ENCODE results near the gene VPS52.
A peak's percentile ranks its signal among the peaks of the same experiment; 100 is the strongest.

The VPS52 gene, protein sequence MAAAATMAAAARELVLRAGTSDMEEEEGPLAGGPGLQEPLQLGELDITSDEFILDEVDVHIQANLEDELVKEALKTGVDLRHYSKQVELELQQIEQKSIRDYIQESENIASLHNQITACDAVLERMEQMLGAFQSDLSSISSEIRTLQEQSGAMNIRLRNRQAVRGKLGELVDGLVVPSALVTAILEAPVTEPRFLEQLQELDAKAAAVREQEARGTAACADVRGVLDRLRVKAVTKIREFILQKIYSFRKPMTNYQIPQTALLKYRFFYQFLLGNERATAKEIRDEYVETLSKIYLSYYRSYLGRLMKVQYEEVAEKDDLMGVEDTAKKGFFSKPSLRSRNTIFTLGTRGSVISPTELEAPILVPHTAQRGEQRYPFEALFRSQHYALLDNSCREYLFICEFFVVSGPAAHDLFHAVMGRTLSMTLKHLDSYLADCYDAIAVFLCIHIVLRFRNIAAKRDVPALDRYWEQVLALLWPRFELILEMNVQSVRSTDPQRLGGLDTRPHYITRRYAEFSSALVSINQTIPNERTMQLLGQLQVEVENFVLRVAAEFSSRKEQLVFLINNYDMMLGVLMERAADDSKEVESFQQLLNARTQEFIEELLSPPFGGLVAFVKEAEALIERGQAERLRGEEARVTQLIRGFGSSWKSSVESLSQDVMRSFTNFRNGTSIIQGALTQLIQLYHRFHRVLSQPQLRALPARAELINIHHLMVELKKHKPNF

DNA sequence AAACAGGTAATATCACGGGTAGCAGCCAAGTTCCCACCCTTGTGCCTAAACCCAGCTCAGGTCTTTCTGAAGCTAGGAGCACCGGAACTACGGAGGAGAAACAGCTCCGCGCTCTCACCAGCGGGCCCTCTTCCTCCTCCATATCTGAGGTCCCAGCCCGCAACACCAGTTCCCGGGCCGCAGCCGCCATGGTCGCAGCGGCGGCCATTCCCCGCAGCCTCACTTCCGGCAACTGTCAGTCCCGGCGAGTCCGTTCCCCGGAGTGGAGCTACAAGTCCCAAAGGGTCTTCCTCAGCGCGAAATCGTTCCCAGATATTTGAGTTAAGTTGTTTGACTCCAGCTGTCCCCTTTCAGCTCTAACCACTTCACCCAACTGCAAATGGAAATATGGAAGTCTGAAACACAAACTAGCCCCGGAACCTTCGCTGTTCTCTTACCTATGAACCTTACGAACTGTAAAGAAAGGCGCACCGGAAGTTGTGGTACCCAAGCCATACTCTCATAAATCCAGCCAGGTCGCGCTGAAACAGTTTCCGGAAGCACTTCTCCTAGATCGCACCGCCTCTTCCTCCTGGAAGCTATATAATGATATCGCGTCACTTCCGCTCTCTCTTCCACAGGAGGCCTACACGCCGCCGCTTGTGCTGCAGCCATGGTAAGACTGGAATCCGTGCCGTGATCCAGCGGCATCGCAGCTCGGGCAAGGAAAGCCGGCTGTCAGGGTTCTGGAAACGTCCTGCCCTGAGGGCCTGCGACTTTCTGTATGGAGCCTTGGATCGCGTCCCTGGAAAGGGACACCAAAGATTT is at the start of gene VPS52, which contains the start of gene RPS18:
Gene VPS52 (minus strand): TSS at position 409 of the 807 bp plus-strand sequence. CDS start 201 bp downstream, at position 208.
Gene RPS18 (plus strand): TSS at position 608 of the 807 bp plus-strand sequence. CDS start 45 bp downstream, at position 653.
- peak; percentile 91 for DNase-seq

DNA sequence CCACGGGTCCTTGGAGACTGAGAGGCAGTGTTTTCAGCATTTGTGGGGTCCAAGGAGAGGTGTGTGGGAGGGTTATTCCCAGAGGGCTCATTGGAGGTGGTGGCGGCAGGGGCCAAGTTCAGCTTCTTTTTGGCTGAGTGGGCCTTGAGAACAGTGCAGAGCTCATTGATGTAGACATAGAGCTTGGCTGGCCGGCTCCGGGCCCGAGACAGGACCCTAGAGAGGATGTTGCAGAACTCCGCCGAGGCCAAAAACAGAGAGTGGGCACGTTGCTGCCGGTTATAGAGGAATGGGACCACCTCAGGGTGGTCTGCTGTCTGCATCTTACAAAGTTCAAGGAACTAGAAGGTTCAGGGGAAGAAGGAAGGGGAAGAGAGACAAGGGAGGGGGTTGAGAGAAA is 49.6 kb upstream of the VPS52 start:
- DNase-seq, result no peak

DNA sequence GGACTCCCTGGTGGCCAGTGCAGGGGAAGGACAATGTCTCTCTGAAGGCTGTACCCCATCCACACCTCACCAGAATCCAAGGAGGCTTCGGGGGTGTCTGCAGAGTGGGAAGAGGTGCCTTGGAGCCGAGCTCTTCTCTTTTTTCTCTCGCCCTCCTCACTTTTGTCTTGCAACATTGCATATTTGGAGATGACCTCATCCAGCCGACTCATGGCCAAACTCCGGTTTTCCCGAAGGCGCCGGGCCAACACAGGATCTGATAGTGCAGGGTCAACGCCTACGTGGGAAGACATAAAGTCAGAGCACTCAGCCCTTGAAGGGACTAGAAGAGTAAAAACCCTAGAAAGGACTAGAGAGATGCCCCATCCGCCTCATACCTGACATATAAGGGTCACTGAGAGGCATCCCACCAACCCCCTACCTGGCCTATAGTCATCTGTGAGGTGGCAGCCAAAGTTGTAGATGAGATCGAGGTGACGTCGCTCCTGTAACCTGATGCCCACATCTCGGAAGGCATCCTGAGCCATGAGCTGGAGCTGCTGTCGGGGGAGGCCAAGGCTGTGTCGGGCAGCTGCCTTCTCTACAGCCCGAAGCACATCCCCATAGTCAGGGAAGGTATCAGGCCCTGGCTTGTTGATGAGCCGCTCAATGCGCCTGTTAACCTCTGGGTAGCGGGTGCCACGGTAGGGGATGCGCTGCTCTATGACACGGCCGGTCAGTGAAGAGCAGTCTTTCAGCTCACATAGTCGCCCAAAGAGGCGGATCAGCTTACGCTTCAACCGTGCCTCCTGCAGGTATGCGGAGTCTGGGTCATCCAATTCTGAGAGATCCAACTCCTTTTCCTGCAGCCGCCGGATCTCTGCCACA is 48.9 kb upstream of the VPS52 start:
- DNase-seq, result no peak

DNA sequence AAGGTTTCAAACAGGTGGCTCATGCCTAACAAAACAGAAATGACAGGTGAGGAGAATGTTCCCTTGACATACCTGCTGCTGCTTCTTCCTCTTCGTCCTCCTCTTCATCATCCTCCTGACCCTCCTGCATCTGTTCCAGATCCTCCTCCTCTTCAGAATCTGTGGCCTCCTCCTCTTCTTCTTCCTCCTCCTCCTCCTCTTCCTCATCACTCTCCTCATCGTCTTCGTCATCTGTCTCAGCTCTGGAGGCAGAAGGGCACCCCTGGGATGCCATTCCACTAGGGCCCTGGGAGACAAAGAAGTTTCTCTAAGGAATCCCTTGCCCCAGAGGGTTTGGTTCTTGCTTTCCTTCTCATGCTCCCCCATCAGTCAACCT is 48.3 kb upstream of the VPS52 start:
- no peak for DNase-seq

DNA sequence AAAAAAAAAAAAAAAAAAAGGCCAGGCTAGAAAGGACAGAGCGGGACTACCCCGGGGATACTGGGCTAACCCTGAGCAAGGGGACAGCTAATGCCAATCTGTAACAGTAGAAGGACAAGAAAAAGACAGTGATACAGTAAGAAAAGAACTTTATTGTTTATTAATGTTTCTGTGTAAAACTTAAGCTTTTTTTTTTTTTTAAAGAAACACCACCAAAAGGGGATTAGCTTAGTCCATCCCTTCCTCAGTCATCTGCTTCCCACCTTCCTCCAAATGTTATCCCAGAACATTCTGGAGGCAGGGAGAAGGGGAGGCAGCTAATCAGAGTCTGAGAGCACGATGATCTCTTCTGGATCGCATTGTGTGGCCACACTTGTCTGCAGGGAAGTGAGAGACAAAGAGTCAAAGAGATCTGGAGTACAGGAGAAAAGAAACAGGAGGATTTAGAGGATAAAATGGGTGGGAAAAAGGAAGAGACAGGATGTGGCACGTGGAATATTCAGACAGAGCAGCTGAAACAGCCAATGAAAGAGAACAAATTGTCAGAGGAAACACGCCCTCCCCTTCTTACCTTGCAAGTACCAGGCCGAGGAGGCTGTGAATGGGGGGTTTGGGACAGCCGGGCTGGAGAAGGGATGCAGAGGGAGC is 46.9 kb upstream of the VPS52 start:
- no peak for DNase-seq

DNA sequence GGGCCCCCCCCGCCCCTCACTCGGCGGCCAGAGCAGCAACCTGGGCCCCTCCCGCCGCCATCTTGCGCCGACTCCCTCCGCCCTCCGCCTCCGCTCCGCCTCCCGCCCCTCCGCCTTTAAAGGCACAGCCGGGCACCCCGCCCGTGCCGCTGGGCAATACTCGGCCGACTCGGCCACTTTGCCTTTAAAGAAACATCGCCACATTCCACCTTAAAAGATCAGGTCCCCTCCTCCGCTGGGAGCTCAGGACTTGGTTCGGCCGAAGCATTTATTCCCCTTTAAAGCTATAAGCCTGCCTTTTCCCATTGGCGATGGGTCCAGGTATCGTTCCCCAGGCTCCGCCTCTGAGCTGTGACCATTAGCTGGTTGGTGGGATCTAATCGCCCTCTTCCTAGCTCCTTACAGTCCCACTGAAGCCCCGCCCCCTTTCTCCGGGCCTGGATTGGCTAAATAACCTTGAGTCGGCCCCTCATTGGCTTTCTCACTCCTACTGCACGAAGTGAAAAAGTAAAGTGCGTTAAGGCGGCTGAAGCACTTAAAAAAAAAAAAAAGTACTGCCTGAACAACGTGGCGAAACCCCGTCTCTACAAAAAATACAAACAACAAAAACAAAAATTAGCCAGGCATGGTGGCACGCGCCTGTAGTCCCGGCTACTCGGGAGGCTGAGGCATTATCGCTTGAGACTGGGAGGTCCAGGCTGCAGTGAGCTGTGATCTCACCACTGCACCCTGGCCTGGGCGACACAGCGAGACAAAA is 46.2 kb upstream of the VPS52 start, which contains the start of gene ZBTB22:
Gene ZBTB22 (minus strand): TSS at position 76 of the 757 bp plus-strand sequence. CDS start 828 bp downstream, outside the sequence.
- peak; percentile 98 for DNase-seq

DNA sequence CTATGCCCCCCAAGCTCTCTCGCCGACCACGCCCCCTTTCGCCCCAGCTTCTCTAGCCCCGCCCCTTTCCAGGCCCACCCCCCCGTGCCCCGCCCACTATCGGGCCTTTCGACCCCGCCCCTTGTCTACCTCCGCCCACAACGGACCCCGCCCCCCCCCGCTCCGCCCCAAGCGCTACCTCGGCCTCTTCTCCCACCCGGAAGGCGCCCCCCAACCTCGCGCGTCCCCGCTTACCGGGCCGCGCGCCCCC is 45.7 kb upstream of the VPS52 start:
- DNase-seq, result no peak

DNA sequence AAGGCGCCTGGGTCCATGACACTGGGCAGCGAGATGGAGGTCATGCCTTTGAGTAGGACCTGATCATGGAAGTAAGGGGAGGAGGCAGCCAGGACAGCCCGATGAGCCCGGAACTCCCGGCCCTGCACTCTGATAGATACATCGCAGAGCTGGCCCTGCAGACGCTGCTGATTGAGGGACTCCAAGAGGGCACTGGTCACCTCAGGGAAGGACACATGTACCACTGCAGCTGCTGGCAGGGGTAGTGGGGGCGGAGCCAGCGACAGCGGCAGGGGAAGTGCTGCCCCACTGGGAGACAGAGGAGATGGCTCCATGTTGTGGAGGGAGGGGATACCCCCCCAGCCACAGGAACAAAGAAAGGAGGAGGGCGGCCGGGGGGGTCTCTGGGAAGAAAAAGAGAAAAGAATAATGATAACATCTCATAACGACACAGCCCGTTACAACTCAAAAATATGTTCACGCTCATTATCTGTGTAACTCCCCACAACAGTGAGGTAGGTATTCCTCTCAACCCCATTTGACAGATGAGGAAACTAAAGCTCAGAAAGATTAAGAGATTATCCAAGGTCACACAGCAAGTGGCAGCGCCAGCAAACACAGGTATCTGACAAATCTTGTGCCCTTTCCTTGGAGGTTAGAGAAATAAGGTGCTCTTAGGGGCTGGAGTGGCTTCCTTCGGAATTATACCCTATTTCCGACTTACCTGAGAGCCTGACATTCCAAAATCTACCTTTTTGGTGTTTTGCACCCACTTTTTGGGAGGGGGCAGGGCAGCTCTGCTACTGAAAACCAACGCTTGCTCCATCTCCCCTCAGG is 45.1 kb upstream of the VPS52 start:
- no peak for DNase-seq

DNA sequence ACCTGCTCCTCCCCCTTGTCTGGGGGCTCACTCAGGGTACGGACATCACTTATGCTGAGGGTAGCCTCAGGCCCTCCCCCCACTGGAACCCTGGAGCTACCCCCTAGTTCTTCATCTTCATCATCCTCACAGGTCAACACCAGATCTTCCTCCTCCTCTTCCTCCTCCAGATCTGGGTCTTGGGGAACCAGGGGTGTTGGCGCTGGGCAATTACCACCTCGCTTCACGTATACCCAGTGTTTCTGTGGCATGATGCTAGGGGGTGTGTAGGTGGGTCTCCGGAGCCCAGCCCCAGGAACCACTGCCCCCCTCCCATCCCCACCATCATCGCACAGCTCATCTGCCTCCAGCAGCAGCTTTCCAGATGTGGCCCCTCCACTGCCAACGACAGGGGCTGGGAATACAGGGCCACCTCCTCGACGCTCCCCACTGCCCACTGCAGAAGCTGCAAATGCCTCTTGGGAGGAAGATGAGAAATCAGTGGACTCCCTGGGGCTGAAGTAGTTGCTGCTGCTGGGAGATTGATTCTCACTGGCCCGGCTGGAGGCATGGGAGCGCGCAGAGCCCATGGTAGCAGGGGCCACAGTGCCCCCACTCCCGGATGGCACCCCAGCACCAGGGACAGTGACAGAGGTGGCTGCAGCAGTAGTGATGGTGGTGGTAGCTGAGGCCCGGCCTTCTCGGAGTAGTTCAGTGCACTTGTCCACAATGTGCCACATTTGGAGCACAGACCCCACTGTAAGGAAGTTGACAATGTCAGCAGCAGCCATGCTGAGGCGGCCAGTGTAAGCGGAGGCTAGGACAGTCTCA is 44.3 kb upstream of the VPS52 start:
- DNase-seq, result no peak

DNA sequence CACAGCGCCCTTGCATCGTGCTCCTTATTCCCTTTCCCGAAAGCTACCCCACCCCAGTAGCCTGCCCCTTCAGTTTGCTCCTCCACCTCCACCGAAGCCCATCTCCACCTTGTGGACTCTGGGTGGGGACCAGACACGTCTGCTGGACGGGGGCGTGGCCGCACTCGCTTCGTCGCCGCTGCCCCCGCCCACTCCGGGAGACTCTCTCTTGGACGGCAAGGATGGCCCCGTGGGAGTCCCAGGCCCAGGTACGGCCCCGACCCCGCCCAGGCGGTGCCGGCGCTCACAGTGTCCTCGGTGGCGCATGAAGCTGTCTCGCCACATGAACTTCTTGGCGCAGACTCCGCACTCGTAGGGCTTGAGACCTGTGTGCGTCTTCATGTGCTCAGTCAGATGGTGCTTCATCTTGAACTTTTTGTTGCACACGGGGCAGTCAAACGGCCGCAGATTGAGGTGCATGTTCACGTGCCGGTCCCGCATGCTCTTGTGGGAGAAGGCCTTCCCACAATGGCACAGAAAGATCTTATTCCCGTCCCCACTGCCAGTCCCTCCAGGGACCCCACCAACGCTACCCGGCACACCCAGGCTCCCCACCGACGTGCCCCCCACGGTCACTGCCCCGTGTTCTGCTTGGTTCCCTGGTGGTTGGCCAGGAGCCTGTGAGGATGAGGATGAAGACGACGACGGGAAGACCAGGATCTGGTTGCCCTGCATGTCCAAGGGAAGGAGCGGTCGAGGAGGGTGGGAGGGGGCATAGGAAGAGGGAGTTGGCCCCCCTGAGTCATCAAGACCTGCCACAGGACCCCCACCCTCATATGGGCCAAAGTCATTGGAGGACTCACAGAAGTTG is 43.5 kb upstream of the VPS52 start:
- peak; percentile 44 for DNase-seq

DNA sequence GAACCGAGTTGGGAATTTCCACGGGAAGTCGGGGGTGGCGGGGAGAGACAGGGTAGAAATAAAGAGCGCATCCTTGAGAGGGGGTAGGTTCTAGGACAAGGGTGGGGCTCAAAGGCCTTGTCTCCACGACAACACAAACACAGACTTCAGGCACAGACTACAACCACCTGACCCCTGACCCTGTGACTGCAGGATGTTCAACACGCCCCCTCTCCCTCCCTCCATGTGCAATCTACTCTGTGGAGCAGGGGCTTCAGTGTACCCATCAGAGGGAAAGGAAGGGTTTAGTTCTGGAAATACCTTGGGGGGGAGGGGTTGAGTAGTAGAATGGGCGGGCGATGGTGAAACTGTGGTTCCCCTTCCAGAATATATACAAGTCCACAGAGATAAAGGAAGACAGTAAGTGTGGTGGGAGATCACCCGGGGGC is 42.9 kb upstream of the VPS52 start:
- DNase-seq, result peak; percentile 75

DNA sequence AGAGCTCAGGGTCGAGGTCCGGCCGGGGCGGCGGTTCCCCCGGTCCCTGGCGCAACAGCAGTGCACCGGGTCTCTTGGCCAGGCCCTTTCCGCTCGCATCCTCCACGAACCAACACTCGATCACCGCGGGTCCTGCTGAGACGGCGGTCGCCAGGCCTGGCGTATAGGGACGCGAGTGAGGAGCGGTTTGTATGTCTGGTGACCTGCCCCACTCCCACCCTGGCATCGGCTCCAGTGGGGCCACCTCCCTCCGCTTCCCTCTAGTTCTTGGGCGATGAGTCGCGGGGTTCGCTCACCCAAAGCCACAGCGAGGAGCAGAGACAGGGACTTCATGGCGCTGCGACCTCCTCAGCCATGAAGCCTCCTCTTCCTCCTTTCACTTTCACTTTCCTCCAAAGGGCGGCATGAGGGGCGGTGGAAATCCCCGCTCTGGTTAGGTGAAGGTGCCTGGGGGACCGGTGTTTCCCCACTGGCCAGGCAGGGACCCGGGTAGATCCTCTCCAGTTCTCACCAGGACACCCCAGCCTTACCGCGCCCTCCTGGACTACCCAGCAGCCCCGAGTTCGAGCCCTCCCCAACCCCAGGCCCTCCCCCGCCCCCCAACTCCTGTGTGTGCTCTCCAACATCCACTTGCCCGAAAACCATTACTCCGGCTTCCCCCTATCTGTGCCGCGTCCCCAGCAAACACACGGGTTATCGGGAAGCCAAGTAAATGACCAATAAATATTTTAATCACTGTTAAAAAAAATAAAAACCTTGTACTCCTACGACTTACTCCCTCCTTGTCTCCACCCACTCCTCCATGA is 42.2 kb upstream of the VPS52 start, which contains the start of gene TAPBP:
Gene TAPBP (minus strand): TSS at position 370 of the 806 bp plus-strand sequence. CDS start 37 bp downstream, at position 333.
- DNase-seq, result peak; percentile 89

DNA sequence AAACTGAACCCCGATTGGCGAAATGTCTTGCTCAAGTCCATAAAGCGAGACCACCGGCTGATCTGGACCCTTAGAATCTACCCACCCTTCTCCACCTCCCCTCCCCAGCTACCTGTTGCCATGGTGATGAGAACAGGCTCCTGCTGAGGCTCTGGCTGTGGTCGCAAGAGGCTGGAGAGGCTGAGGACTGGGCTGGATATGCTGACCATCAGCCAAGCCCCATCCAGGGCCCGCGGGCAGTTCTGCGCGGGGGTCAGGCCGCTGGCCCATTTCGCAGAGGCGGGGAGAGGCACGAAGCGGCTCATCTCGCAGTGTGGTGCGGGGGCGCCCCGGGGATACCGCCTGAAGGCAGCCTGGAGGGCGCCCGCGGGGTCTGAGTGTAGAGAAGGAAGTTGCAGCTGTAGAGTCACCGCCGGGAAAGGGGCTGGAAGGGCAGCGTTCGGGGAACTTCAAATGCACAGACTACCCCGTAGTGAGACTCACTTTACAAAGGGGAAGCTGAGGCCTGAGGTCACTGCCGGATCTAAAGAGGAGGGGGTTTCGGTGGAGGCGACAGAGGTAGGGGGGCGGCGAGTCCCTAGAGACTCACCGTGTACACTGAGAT is 41.5 kb upstream of the VPS52 start:
- DNase-seq, result peak; percentile 66

DNA sequence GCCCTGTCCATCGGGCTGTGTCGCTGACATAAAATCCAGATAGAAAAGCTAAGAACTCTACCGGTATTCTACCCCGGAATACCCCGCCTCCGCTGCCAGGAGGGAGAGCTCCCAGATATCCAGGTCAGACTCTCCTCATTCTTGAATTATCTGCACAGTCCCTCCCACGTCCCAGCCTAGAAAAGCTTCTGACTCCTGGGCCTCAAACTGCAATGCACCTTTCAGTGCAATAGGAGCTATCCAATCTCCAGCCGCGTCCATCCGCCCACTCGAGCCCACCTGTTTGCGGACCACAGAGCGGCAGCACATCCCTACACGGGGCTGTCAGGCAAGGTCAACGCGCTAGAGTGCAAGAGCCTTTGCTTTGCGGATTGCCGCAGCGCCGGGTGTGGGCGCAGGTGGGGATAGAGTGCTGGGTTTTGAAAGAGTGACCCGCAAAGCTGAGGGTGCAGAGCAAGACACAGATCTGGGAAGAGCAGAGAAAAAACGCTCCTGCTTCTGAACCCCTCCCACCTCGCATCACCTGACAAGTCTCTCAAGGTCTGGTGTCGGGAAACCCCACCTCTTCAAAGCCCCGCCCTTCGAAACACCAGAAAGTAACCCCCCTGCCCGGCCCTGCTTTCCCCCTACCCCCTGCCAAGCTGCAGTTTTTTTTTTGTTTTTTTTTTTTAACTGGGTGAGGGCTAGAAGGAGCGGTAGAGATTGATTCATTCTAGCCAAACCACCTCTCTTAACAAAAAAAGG is 40.9 kb upstream of the VPS52 start:
- peak; percentile 89 for DNase-seq

DNA sequence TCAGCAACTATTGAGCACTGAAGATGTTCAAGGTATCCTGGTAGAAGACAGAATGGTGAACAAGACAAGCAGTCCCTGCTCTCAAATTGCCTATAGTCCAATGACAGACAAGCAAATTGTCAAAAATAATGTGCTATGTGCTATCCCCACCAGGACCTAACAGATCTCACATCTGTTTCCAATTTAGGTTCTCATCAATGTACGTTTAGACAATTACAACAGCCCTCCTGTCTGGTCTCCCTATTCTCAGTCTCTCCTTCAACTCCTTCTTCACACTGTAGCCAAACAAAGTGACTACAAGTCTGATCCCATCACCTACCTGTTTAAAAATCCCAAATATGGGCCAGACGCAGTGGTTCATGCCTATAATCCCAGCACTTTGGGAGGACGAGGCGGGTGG is 34.7 kb upstream of the VPS52 start:
- DNase-seq, result no peak

DNA sequence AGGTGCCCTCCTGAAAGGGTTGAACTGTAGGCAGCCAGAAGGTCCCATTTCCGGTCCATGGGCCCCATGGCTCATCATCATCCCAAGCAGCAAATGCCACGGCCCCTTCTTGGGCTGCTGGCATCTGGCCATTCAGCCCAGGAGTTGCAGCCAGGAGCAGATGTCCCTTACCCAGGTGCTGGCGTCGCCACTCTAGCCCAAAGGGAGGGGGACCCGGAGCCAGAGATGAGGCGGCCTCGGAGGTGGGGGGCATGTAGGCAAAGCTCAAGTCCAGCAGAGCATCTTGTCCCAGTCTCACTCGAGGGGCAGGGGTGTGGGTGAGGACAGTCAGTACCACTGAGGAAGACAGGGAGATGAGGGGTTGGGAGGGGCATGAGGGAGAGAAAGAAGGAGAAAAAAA is 33.4 kb upstream of the VPS52 start:
- no peak for DNase-seq
